COLO668 (cell line): Measurements from ENCODE around the gene KRTAP5-10.
"Not testable (repeated sequence)": the region's sequence is repeated elsewhere in the genome, so short reads cannot be mapped to it uniquely, and the experiment has no call there.

Experiments used
- DNase-seq: peaks from one replicate; lab custom pipeline; 2025; ENCODE audit not compliant: unreplicated experiment; lab: John Stamatoyannopoulos, UW

Gene KRTAP5-10

GRCh38 chr11:71542382-71542781 lies 23.0 kb upstream of the KRTAP5-10 start:
- no peak for DNase-seq

- DNase-seq, result no peak
Observed at GRCh38 chr11:71542879-71543777, 22.2 kb upstream of the KRTAP5-10 start.

- DNase-seq, result no peak
Observed at GRCh38 chr11:71543866-71544265, 21.5 kb upstream of the KRTAP5-10 start.

GRCh38 chr11:71544525-71545214 lies 20.7 kb upstream of the KRTAP5-10 start:
- DNase-seq, result no peak

DNA sequence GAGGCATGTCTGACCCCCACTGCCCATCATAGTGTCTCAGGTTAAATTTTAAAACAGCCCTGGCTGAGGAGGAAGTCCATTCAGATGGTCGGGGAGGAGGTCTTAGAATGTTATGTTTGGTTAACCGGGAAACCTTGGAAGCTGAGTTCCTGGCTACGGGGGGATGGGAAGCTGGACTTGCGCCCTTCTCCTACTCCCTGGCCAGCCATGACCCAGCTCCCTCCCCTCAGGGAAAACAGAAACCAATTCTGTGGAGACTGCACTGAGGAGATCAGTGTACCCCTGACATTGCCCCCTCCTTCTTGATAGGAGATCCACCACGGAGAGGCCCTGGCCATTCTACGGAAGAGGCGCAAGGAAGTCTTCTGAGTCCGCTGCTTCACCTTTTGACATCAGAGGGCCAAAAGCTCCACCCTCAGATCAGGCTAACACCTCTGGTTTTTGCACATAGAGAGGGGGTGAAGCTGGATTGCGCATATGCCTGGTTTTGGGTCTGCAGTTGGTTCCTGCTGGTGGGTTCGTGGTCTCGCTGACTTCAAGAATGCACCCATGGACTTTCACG lies 19.9 kb upstream of the KRTAP5-10 start:
- DNase-seq, result no peak

DNA sequence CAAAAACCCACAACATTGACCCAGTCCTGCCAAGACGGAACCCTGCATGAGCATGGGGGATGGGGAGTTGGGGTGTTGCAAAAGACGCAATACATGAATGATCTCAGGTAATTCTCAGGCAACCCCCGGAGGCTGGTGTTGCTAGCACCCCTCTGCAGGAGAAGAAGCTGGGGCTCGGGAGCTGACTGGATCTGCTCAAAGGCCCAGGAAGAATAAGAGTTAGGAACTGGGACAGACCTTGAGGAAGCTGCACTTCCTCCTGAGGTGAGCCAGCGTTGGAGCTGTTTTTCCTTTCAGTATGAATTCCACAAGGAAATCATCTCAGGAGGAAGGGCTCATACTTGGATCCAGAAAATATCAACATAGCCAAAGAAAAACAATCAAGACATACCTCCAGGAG lies 17.2 kb upstream of the KRTAP5-10 start, which contains the start of gene KRTAP5-9:
Gene KRTAP5-9, plus strand, starts transcription at position 301 of the 400 bp plus-strand sequence. CDS start 238 bp downstream, outside the sequence.
- DNase-seq, result no peak

DNA sequence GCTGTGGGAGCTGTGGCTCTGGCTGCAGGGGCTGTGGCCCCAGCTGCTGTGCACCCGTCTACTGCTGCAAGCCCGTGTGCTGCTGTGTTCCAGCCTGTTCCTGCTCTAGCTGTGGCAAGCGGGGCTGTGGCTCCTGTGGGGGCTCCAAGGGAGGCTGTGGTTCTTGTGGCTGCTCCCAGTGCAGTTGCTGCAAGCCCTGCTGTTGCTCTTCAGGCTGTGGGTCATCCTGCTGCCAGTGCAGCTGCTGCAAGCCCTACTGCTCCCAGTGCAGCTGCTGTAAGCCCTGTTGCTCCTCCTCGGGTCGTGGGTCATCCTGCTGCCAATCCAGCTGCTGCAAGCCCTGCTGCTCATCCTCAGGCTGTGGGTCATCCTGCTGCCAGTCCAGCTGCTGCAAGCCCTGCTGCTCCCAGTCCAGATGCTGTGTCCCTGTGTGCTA lies 16.6 kb upstream of the KRTAP5-10 start:
- no peak for DNase-seq

DNA sequence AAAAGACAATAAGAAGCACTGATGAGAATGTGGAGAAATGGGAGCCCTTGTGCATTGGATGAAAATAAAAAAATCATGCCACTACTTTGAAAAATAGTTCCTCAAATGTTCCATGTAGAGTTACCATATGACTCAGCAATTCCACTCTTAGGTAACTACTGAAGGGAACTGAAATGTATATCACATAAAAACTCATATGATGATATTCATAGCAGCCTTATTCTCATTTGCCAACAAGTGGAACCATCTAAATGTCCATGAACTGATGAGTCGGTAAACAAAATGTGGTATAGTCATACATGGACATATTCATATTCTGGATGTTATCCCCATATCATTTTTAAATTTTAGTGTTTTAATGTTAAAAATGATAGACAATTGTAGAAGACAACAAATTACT lies 13.7 kb upstream of the KRTAP5-10 start:
- DNase-seq, result no peak

DNA sequence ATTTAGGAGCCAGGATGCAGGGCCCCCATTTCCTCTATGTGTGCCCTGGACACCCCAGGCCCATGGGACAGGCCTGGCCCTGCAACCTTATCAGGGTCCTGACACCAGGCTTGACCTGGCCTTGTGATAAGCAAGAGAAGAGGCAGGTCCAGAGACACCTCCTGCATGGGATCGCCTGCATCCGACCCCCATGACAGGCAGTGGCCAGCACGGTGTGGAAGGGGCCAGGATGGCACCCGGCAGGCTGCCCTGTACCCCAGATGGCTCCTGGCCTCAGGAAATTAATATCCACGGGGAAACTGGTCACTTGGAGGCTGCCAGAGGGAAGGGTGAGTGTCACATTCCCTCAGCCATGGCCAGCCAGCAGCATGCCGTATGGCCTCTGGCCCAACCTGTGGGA lies 10.4 kb upstream of the KRTAP5-10 start:
- DNase-seq, result no peak

DNA sequence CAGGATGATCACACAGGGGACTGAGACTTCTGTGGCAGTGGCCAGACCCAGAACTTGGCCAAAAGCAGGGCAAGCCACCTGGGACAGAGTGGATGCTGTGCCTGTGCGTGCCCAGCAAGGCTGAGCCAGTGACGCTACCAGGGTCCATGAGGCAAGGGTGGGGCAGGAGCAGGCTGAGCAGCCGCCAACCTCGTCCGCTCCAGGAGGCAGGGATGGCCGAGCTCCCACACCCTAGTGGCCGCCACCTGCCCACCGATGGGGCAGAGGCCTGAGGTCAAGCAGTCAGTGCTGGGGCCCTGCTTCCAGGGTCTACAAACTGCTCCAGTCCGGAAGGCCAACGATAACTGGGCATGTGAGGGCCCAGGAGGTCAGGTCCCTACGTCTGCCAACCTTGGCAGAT lies 9.9 kb upstream of the KRTAP5-10 start:
- DNase-seq, result no peak

DNA sequence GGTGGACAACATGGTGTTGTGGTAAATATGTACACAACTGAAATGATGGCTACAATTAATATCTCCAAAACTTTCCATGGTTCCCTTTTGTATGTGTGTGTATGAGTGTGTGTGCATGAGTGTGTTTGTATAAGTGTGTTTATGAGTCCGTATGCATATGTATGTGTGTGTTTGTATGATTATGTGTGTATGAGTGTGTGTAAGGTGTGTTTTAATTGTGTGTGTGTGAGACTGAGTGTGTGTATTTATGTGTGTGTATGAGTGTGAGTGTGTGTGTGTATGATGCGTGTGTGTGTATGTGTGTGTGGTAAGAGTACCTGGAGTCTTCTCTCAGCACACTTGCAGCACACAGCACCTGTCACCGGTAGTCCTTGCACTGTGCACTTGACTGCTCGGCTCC lies 9.3 kb upstream of the KRTAP5-10 start:
- DNase-seq, result no peak

DNA sequence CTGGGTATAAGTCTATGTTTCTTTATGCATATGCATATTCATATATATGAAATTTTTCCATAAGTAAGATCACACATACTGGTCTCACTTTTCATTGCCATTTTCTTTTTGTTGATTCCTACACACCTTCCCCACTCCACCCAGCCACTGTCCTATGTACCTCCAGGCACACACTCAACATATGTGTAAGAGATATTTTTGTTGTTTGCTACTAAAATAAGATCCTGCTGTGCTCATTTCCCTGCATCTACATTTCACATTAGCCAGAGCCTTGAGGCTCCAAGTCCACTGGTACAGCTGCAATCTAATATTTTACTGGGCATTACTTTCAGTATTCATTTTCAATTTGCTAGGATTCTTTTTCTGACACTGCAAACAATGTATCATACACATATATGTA lies 8.1 kb upstream of the KRTAP5-10 start:
- DNase-seq, result no peak

GRCh38 chr11:71558996-71559395 lies 6.4 kb upstream of the KRTAP5-10 start:
- no peak for DNase-seq

- no peak for DNase-seq
Observed at GRCh38 chr11:71562120-71562519, 3.2 kb upstream of the KRTAP5-10 start.

DNA sequence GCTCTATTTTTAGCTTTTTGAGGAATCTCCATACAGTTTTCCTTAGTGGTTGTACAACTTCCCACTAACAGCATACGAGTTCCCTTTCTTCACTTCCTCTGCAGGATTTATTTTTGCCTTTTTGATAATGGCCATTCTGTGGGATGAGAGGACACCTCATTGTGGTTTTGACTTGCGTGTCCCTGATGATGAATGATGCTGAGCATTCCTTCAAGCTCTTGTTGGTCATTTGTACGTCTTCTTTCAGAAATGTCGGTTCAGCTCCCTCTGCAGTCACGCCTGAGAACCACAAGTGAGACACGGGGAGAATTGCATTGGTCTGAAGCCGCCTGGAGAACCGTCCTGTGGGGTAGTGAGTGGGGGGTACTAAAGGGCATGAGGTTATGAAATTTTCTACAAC lies 2.0 kb upstream of the KRTAP5-10 start:
- DNase-seq, result no peak

GRCh38 chr11:71564430-71564829 lies 933 bp upstream of the KRTAP5-10 start:
- no peak for DNase-seq

DNA sequence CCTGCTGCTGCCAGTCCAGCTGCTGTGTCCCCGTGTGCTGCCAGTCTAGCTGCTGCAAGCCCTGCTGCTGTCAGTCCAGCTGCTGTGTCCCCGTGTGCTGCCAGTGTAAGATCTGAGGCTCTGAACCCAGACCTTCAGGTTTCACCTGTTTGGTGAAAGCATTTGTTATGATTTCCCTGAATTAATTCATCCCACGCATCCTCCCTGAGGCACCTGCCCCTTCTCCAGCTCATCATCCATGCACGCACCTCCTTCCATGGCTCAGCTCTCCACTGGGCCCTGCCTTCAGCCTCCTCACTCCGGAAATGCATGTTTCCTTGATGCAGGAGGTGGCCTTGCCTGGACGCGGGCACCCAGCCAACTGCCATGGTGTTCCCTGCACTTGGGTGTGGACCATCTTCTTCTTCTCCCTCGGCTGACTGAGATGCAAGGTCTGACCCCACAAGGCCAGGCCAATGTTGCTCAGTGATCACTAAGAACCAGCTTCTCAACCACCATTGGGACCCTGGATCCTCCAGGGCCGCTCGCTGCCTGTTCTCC lies 788 bp downstream of the KRTAP5-10 start:
- DNase-seq, result no peak

- not testable (repeated sequence) for DNase-seq
Observed at GRCh38 chr11:71566626-71567599, 1.6 kb downstream of the KRTAP5-10 start.

DNA sequence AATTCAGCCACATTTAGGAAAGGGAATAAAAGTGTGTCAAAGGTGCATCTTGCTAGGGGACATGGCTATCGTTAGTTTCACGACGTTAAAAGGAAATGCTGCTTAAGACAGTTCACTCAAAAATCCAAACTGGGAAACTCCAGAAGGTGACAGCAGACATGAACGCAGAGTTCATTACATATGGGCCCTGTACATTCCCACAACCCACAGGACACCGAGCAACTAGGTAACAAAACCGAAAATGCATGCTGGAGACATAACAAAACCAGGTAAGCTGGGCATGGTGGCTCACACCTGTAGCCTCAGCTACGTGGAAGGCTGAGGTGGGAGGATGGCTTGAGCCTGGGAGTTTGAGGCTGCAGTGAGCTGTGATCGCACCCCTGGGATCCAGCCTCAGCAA lies 2.3 kb downstream of the KRTAP5-10 start:
- DNase-seq, result not testable (repeated sequence)

DNA sequence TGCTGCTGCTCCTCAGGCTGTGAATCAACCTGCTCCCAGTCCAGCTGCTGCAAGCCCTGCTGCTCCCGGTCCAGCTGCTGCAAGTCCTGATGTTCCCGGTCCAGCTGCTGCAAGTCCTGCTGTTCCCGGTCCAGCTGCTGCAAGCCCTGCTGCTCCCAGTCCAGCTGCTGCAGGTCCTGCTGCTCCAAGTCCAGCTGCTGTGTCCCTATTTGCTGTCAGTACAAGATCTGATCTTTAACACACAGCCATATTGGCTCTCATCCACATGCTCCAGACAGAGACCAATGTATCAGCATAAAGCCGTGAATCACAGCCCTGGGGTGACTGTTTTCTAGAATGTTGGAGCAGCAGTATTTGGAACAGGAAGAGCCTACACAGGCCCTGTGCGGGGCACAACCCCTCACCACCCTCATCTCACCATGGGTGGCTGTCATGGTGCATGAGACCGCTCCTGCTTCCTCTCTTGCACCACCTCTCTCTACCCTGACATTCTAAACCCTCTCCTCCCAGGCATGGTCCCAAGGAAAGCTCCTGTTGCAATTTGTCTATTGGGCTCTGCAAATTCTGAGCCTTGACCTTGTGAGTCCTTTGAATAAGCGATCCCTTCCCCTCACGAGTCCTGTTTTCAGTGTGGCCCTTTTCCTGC lies 3.5 kb downstream of the KRTAP5-10 start:
- no peak for DNase-seq
